ENCODE results near the gene DCTN3. TPM values are rescaled to one million over a fixed set of nuclear protein-coding genes. Genes with fewer than 3 reads are reported as not detected.

DCTN3 gene
- total and polyA plus RNA-seq, 2 donors = 34.2 to 117 TPM

GRCh38 chr9:34574571-34574970 is 45.7 kb downstream of the DCTN3 start:
- Histone ChIP-seq H3K4me1 (ENCODE audit: insufficient read depth) (no peaks in the 10 kb centered on the region), H3K36me3 (ENCODE audit: insufficient read depth) (no peaks in the 10 kb centered on the region), H3K4me3 (ENCODE audit: low read depth, low read length) (no peak overlapping the region), H3K27ac (ENCODE audit: low read depth) (no peak overlapping the region)
- WGBS = 92% methylated on average over 12 of the region's 12 CpGs
- DNase-seq (ENCODE audit: extremely low spot score) = no peak

GRCh38 chr9:34573599-34574325 is 46.5 kb downstream of the DCTN3 start:
- Histone ChIP-seq H3K4me1 (ENCODE audit: insufficient read depth) (no peaks in the 10 kb centered on the region), H3K27ac (ENCODE audit: low read depth) (no peak overlapping the region), H3K4me3 (ENCODE audit: low read depth, low read length) (no peak overlapping the region), H3K36me3 (ENCODE audit: insufficient read depth) (no peaks in the 10 kb centered on the region)
- no peak for DNase-seq (ENCODE audit: extremely low spot score)
- 83% methylated on average over 17 of the region's 17 CpGs for WGBS

DNA sequence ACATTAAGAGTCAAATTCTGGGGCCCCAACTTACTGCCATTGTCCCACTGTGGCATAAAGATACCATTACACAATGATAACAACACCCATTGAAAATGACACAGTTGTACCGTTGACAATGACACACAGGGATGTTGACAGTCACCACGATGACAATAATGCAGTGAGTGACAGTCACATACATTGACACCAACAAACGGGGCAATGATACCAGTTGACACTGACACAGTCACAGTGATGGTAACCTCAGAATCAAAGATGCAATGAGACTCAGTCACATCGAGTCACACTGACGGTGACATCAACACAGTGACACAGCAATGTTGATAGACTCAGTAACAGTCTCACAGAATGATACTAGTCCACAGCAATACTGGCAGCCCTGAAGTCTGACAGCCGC is 47.7 kb downstream of the DCTN3 start:
- no peak overlapping the region for H3K27ac ChIP-seq (ENCODE audit: low read depth)
- H3K36me3 ChIP-seq (ENCODE audit: insufficient read depth) = no peaks in the 10 kb centered on the region
- no peak overlapping the region for H3K4me3 ChIP-seq (ENCODE audit: low read depth, low read length)
- 93% methylated on average over 6 of the region's 6 CpGs for WGBS
- no peaks in the 10 kb centered on the region for H3K4me1 ChIP-seq (ENCODE audit: insufficient read depth)
- DNase-seq (ENCODE audit: extremely low spot score) = no peak

GRCh38 chr9:34572092-34572491 is 48.2 kb downstream of the DCTN3 start:
- Histone ChIP-seq H3K36me3 (ENCODE audit: insufficient read depth) (no peaks in the 10 kb centered on the region), H3K27ac (ENCODE audit: low read depth) (no peak overlapping the region), H3K4me1 (ENCODE audit: insufficient read depth) (no peaks in the 10 kb centered on the region), H3K4me3 (ENCODE audit: low read depth, low read length) (no peak overlapping the region)
- DNase-seq (ENCODE audit: extremely low spot score) = no peak

DNA sequence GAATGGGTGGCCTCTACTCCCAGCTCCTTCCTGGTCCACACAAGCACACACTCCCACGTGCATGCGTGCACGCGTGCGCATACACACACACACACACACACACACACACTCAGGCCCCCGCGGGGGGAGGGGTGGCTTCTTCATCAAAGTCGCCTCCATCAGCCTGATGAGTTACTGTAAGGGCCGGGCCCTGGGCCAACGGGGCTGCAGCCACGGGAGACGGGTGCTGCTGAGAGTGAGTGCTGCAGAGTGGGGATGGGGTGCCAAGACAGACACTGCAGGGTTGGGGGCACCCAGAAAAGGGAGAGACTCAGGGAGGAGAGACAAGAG is 48.8 kb downstream of the DCTN3 start:
- H3K4me3 ChIP-seq (ENCODE audit: low read depth, low read length) = no peak overlapping the region
- DNase-seq (ENCODE audit: extremely low spot score) = no peak
- H3K36me3 ChIP-seq (ENCODE audit: insufficient read depth) = no peaks in the 10 kb centered on the region
- H3K4me1 ChIP-seq (ENCODE audit: insufficient read depth) = no peaks in the 10 kb centered on the region
- H3K27ac ChIP-seq (ENCODE audit: low read depth) = no peak overlapping the region
- WGBS = 55% methylated on average over 12 of the region's 12 CpGs

GRCh38 chr9:34570809-34571480 is 49.4 kb downstream of the DCTN3 start:
- DNase-seq (ENCODE audit: extremely low spot score) = no peak
- 81% methylated on average over 7 of the region's 7 CpGs for WGBS
- no peak overlapping the region for H3K4me3 ChIP-seq (ENCODE audit: low read depth, low read length)
- no peak overlapping the region for H3K27ac ChIP-seq (ENCODE audit: low read depth)
- H3K4me1 ChIP-seq (ENCODE audit: insufficient read depth) = no peaks in the 10 kb centered on the region
- H3K36me3 ChIP-seq (ENCODE audit: insufficient read depth) = no peaks in the 10 kb centered on the region

GRCh38 chr9:34570376-34570775 is 49.9 kb downstream of the DCTN3 start:
- Histone ChIP-seq H3K36me3 (ENCODE audit: insufficient read depth) (no peaks in the 10 kb centered on the region), H3K27ac (ENCODE audit: low read depth) (no peak overlapping the region), H3K4me3 (ENCODE audit: low read depth, low read length) (no peak overlapping the region), H3K4me1 (ENCODE audit: insufficient read depth) (no peaks in the 10 kb centered on the region)
- 32% methylated on average over 11 of the region's 11 CpGs for WGBS
- DNase-seq (ENCODE audit: extremely low spot score) = no peak

DNA sequence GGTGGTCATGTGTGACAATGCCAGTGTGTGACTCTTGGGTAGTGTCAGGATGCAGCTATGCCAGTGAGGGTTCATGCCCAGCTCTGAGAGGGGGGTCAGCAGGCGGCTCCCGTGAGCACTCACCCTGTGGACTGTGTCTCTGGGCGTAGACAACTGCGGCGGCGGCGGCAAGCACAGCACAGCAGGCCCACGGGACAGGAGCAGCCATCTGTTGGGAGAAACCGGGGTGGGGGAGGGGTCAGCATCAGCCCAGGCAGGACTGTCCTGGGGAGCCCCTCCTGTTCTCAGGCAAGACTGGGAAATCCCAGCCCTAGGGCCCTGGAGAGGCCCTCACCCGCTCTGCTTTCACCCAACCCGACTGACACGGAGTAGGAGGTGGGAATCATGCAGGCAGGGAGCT is 51.5 kb downstream of the DCTN3 start:
- DNase-seq (ENCODE audit: extremely low spot score) = no peak
- no peak overlapping the region for H3K4me3 ChIP-seq (ENCODE audit: low read depth, low read length)
- H3K36me3 ChIP-seq (ENCODE audit: insufficient read depth) = no peaks in the 10 kb centered on the region
- WGBS = 78% methylated on average over 12 of the region's 12 CpGs
- no peaks in the 10 kb centered on the region for H3K4me1 ChIP-seq (ENCODE audit: insufficient read depth)
- no peak overlapping the region for H3K27ac ChIP-seq (ENCODE audit: low read depth)

DNA sequence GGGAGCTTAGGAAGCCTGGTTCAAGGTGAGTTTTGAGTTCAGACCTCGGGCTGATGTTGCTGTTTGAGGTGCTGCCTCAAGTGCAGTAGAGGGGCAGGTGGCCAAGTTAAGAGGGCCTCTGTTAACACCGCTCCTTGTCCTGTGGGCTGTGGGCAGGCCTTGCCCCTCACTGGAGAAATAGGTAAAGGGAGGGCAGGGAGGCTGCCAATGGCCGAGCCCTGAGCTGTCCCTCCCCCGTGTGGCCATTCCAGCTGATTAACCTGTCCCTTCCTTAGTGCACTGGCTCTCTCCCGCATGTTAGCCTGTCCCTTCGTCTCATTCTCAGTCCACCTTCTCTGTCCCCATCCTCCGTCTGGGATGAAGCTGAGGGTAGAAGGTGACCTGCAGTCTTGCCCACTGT is 52.2 kb downstream of the DCTN3 start:
- no peaks in the 10 kb centered on the region for H3K4me1 ChIP-seq (ENCODE audit: insufficient read depth)
- H3K27ac ChIP-seq (ENCODE audit: low read depth) = no peak overlapping the region
- no peak overlapping the region for H3K4me3 ChIP-seq (ENCODE audit: low read depth, low read length)
- no peak for DNase-seq (ENCODE audit: extremely low spot score)
- H3K36me3 ChIP-seq (ENCODE audit: insufficient read depth) = no peaks in the 10 kb centered on the region
- WGBS = 87% methylated on average over 7 of the region's 7 CpGs

- no peak for DNase-seq (ENCODE audit: extremely low spot score)
- 87% methylated on average over 6 of the region's 6 CpGs for WGBS
- H3K27ac ChIP-seq (ENCODE audit: low read depth) = no peak overlapping the region
- H3K4me3 ChIP-seq (ENCODE audit: low read depth, low read length) = no peak overlapping the region
- no peaks in the 10 kb centered on the region for H3K36me3 ChIP-seq (ENCODE audit: insufficient read depth)
- no peaks in the 10 kb centered on the region for H3K4me1 ChIP-seq (ENCODE audit: insufficient read depth)
Observed at GRCh38 chr9:34566972-34567371, 53.3 kb downstream of the DCTN3 start.

GRCh38 chr9:34566322-34566721 is 54.0 kb downstream of the DCTN3 start:
- DNase-seq (ENCODE audit: extremely low spot score) = no peak
- WGBS = 67% methylated on average over 8 of the region's 8 CpGs
- H3K4me3 ChIP-seq (ENCODE audit: low read depth, low read length) = no peak overlapping the region
- H3K4me1 ChIP-seq (ENCODE audit: insufficient read depth) = no peaks in the 10 kb centered on the region
- H3K27ac ChIP-seq (ENCODE audit: low read depth) = no peak overlapping the region
- no peaks in the 10 kb centered on the region for H3K36me3 ChIP-seq (ENCODE audit: insufficient read depth)

- Histone ChIP-seq H3K4me1 (ENCODE audit: insufficient read depth) (no peaks in the 10 kb centered on the region), H3K4me3 (ENCODE audit: low read depth, low read length) (no peak overlapping the region), H3K27ac (ENCODE audit: low read depth) (no peak overlapping the region), H3K36me3 (ENCODE audit: insufficient read depth) (no peaks in the 10 kb centered on the region)
- WGBS = 72% methylated on average over 8 of the region's 8 CpGs
- DNase-seq (ENCODE audit: extremely low spot score) = no peak
Observed at GRCh38 chr9:34565856-34566255, 54.4 kb downstream of the DCTN3 start.

- WGBS = 94% methylated on average over 16 of the region's 16 CpGs
- Histone ChIP-seq H3K27ac (ENCODE audit: low read depth) (no peak overlapping the region), H3K4me3 (ENCODE audit: low read depth, low read length) (no peak overlapping the region), H3K4me1 (ENCODE audit: insufficient read depth) (no peaks in the 10 kb centered on the region), H3K36me3 (ENCODE audit: insufficient read depth) (no peaks in the 10 kb centered on the region)
- no peak for DNase-seq (ENCODE audit: extremely low spot score)
Observed at GRCh38 chr9:34564617-34565016, 55.7 kb downstream of the DCTN3 start.
